Type B pancreatic cell (in vitro differentiated cells): ENCODE measurements around the gene OR2G3. TPM values are rescaled to one million over a fixed set of nuclear protein-coding genes. Genes with fewer than 3 reads are reported as not detected.

Source experiments
- DNase-seq: peaks from one replicate; pipeline ENCODE4 v3.0.0; 2021; ENCODE audit warnings: mixed read lengths; ENCODE audit not compliant: unreplicated experiment; ENCODE audit errors: extremely low spot score
- H3K27ac Mint-ChIP-seq: 2 replicates; pipeline ENCODE4 v1.8.0; 2021; ENCODE audit warnings: mild to moderate bottlenecking, mixed read lengths
- H3K27me3 Mint-ChIP-seq: 2 replicates; pipeline ENCODE4 v1.8.0; 2021; ENCODE audit warnings: mixed read lengths
- H3K36me3 Mint-ChIP-seq: 2 replicates; pipeline ENCODE4 v1.8.0; 2021; ENCODE audit warnings: mixed read lengths
- H3K4me1 Mint-ChIP-seq: one replicate; pipeline ENCODE4 v1.8.0; 2021; ENCODE audit warnings: mixed read lengths; ENCODE audit not compliant: unreplicated experiment
- H3K4me3 Mint-ChIP-seq: 2 replicates; pipeline ENCODE4 v1.8.0; 2021; ENCODE audit warnings: mild to moderate bottlenecking, mixed read lengths
- H3K9me3 Mint-ChIP-seq: 2 replicates; pipeline ENCODE4 v1.8.0; 2021; ENCODE audit warnings: mixed read lengths
- long read RNA-seq: library from polyadenylated mRNA; unstranded; transcript quantifications from one replicate; pipeline ENCODE4 v2.0.0, GENCODE V29; 2020
- total RNA-seq: library from RNA; stranded (reverse); gene quantifications from 2 replicates; pipeline ENCODE4 v1.2.1, GENCODE V29; 2021; ENCODE audit warnings: low replicate concordance
- TF ChIP-seq, protein P1 (sequence below): fragments of 200-600 bp; sonication (generic); conservative IDR thresholded peaks from 2 replicates; pipeline ENCODE4 v1.5.0; 2021; ENCODE audit warnings: antibody characterized with exemption, mild to moderate bottlenecking

OR2G3 gene
- total RNA-seq = not detected in 2 replicates
- long read RNA-seq = 0 reads

DNA sequence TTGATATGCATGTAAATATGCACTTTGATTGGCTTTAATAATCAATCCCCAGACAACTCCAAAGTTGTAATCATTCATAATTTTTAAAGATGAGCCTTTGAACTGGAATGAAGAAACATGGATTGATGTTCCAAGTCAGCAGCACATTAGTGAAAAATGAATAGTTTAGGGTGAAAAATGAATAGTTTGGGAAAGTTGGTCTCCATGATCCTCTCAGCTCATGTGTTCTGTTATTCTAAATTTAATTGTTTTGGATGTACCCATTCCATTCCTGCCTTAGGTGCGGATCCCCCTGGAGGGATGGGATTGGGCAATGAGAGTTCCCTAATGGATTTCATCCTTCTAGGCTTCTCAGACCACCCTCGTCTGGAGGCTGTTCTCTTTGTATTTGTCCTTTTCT is at the start of gene OR2G3:
Gene OR2G3, plus strand, starts transcription at position 301 of the 400 bp plus-strand sequence. Its CDS starts 0 bp downstream, at position 301.
- TF ChIP-seq, protein P1, sequence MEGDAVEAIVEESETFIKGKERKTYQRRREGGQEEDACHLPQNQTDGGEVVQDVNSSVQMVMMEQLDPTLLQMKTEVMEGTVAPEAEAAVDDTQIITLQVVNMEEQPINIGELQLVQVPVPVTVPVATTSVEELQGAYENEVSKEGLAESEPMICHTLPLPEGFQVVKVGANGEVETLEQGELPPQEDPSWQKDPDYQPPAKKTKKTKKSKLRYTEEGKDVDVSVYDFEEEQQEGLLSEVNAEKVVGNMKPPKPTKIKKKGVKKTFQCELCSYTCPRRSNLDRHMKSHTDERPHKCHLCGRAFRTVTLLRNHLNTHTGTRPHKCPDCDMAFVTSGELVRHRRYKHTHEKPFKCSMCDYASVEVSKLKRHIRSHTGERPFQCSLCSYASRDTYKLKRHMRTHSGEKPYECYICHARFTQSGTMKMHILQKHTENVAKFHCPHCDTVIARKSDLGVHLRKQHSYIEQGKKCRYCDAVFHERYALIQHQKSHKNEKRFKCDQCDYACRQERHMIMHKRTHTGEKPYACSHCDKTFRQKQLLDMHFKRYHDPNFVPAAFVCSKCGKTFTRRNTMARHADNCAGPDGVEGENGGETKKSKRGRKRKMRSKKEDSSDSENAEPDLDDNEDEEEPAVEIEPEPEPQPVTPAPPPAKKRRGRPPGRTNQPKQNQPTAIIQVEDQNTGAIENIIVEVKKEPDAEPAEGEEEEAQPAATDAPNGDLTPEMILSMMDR = no peak
- Mint-ChIP-seq H3K4me1 (no peaks in the 10 kb centered on the region), H3K27ac (no peak within 1 kb of the TSS), H3K4me3 (no peak within 1 kb of the TSS), H3K36me3 (no peaks in the 10 kb centered on the region), H3K27me3 (no peaks in the 10 kb centered on the region), H3K9me3 (no peaks in the 10 kb centered on the region)
- no peak for DNase-seq

DNA sequence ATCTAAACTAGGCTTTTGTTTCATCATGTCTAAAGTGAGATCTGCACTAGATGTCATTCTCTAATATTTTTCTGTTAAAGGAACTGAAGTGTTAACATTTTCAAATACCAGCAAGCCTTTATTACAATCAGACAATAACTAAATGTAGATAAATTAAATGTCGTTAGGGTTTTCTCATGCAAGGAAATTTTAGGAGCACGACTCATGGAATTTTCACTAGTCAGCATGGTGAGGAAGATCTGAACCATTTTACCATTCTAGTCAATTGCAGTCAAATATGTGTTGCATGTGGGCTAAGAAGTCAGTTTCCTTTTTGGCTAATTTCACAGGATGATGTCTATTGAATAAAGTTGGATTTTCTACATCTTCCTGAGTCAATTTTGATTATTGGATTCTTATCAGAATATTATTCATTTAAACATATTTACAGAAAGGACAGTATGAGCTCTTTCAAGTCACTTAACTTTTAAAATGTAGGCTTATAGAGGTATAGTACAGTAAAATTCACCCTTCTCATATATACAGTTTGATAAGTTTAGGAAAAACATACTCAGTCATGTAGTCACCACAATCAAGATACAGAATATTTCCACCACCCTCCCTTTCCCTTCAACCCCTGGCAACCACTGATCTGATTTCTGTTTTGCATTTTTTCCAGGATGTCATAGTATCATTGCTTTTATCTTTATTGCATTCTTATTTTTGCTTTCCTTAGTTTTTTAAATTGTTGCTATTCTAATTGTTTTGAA is 47.3 kb upstream of the OR2G3 start:
- H3K4me3 Mint-ChIP-seq = no peak overlapping the region

DNA sequence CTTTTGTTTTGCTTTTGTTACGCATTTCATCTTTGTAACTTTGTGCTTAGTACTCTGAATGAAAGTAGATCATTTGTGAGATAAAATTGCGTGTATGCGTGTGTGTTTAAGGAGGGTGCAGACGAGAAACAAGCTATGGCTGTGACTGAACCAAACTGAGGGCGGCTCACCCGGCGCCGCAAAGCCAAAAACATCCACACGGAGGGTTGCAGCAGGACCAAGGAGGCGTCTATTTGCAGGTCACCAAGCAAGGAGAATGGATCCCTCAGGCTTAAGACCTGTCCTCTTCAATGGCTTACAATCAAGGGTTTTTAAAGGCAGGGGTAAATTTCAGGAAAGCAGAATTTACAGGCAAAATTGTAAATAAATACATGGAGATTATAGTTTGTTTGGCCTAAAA is 43.7 kb upstream of the OR2G3 start:
- Mint-ChIP-seq H3K9me3 (no peaks in the 10 kb centered on the region), H3K4me1 (no peaks in the 10 kb centered on the region), H3K27me3 (no peaks in the 10 kb centered on the region), H3K27ac (no peak overlapping the region), H3K4me3 (no peak overlapping the region), H3K36me3 (no peaks in the 10 kb centered on the region)
- DNase-seq = no peak
- TF ChIP-seq, protein P1 = no peak

More for the DNA sequence above, 47.3 kb upstream of the OR2G3 start:
- Mint-ChIP-seq H3K27ac (no peak overlapping the region), H3K9me3 (no peaks in the 10 kb centered on the region), H3K4me1 (no peaks in the 10 kb centered on the region), H3K36me3 (no peaks in the 10 kb centered on the region), H3K27me3 (no peaks in the 10 kb centered on the region)
- TF ChIP-seq, protein P1 = no peak
- DNase-seq = no peak

DNA sequence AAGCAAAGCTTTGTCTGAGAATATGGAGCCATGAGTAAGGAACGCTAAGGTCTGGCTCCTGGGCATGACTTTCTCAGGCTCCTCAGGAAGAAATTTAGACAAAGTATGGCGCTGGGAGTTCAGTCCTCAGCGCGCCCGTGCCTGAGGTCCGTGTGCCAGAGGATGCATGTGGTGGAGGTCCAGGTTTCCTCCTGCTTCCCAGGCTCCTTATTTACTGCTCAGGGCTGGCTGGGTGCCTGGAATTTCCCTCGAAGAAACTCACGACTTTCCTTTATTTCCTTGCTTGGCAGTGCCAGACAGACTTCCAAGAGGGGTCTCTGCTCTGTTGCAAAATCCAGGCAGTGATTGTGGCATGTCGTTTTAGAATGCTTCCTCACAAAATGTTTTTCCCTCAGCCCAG is 43.2 kb upstream of the OR2G3 start:
- Mint-ChIP-seq H3K4me1 (no peaks in the 10 kb centered on the region), H3K27me3 (no peaks in the 10 kb centered on the region), H3K9me3 (no peaks in the 10 kb centered on the region), H3K4me3 (no peak overlapping the region), H3K36me3 (no peaks in the 10 kb centered on the region), H3K27ac (no peak overlapping the region)
- DNase-seq = no peak
- TF ChIP-seq, protein P1 = no peak

DNA sequence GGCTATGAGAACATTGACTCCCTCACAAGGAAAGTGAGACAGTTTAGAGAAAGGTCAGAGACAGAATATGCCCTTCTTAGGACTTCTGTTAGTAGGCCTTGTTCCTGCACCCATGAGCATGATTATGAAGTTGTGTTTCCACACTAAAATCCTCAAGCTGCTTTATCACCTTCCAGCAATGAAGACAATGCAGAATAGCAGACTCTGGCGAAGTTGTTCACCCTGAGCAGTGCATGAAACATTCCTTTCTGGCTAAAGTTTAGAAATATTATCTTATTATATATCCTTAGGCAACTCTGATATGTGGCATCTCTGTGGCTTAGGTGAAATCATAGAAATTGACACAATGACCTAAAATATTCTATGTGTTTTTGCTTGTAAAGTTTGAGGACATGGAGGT is 31.1 kb upstream of the OR2G3 start:
- Mint-ChIP-seq H3K27me3 (no peaks in the 10 kb centered on the region), H3K27ac (no peak overlapping the region), H3K36me3 (no peaks in the 10 kb centered on the region), H3K4me3 (no peak overlapping the region), H3K9me3 (peaks cover 6% of the 10 kb centered on the region), H3K4me1 (no peaks in the 10 kb centered on the region)
- TF ChIP-seq, protein P1 = no peak
- no peak for DNase-seq
